ENCODE data around the gene GXYLT2. TPM values are rescaled to one million over a fixed set of nuclear protein-coding genes. Genes with fewer than 3 reads are reported as not detected.
A peak's percentile ranks its signal among the peaks of the same experiment; 100 is the strongest.

Gene GXYLT2
- total RNA-seq, 4 donors from 2014 or later, result 1.5 to 12.5 (median 7.5) TPM

DNA sequence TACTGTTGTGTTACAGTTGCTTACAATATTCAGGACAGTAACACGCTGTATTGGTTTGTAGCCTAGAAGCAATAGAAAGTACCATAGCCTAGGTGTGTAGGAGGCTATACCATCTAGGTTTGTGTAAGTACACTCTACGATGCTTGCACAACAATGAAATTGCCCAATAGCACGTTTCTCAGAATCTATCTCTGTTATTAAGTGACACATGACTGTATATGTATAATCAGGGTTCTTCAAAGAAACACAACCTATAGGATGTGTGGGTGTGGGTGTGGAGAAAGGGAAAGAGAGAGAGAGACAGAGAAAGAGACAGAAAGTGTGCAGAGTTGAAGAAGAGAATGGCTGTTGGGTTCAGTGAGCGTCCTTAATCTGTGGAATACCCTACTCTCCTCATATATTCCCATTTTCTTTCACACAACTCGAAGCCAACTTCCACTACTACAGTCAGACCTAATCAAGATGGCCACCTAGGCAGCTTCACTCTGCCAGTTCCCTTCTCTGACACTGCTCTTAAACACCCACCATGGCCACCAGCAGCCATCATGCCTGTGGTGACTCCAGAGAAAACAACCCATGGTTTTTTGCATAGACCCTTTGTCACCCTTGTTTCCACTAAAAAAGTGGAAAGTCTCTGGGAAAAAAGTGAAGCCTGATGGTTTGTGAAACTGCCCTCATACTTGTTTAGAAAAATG is 103.0 kb downstream of the GXYLT2 start:
- in situ Hi-C loops (cut with MboI; ENCODE audit: low pct_ligation_motif_present in 1 of 4, low pct_unique_long_range_greater_than_20kb in 1 of 4, low sequenced_read_pairs in 3 of 4) (no loop called here), intact Hi-C loops (cut with DNase I; ENCODE audit: low total_unique reads) (no loop called here)
- H3K4me3 ChIP-seq, result no peak overlapping the region
- H3K27ac ChIP-seq, result no peak overlapping the region
- no peaks in the 10 kb centered on the region for H3K36me3 ChIP-seq
- 77 to 90% methylated on average over 5 of the region's 5 CpGs for WGBS, 2 donors (ENCODE audit: low coverage in 1 of 2)
- no peaks in the 10 kb centered on the region for H3K27me3 ChIP-seq
- DNase-seq, result no peak
- H3K9me3 ChIP-seq, result no peaks in the 10 kb centered on the region
- peaks cover 0 to 4% (median 2%) of the 10 kb centered on the region in 4 donors for H3K4me1 ChIP-seq
- TF ChIP-seq EP300 (IDR thresholded peaks at IDR 0.05; ENCODE audit: low read depth), result no peak
- TF ChIP-seq, protein P1, sequence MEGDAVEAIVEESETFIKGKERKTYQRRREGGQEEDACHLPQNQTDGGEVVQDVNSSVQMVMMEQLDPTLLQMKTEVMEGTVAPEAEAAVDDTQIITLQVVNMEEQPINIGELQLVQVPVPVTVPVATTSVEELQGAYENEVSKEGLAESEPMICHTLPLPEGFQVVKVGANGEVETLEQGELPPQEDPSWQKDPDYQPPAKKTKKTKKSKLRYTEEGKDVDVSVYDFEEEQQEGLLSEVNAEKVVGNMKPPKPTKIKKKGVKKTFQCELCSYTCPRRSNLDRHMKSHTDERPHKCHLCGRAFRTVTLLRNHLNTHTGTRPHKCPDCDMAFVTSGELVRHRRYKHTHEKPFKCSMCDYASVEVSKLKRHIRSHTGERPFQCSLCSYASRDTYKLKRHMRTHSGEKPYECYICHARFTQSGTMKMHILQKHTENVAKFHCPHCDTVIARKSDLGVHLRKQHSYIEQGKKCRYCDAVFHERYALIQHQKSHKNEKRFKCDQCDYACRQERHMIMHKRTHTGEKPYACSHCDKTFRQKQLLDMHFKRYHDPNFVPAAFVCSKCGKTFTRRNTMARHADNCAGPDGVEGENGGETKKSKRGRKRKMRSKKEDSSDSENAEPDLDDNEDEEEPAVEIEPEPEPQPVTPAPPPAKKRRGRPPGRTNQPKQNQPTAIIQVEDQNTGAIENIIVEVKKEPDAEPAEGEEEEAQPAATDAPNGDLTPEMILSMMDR (IDR thresholded peaks at IDR 0.05), result no peak
- no peak for TF ChIP-seq POLR2A (IDR thresholded peaks at IDR 0.05)
- TF ChIP-seq POLR2AphosphoS5 (IDR thresholded peaks at IDR 0.05), result no peak

DNA sequence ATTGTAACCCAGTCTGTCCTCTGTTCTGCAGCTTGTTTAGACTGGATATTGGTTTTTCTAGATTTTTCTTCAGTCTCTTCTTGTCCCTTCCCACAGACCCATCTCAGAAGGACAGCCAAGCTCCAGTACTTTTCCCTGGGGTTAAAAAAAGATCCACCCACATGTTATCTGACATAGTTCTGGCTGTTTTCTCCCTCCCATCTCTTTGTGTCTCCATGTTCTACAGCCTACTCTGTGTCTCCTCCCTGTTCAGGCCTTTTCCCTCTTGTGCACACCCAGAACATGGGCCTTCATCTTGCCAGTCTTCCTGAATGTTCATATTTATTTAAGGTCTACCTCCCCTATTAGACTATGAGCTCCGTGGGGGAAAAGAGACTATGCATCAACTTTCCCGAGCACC is 103.7 kb downstream of the GXYLT2 start:
- Histone ChIP-seq H3K4me1 (peaks cover 0 to 11% (median 9%) of the 10 kb centered on the region in 4 donors), H3K4me3 (no peak overlapping the region), H3K36me3 (no peaks in the 10 kb centered on the region), H3K27ac (no peak overlapping the region), H3K9me3 (no peaks in the 10 kb centered on the region), H3K27me3 (no peaks in the 10 kb centered on the region)
- in situ Hi-C loops (cut with MboI; ENCODE audit: low pct_ligation_motif_present in 1 of 4, low pct_unique_long_range_greater_than_20kb in 1 of 4, low sequenced_read_pairs in 3 of 4) (no loop called here), intact Hi-C loops (cut with DNase I; ENCODE audit: low total_unique reads) (no loop called here)
- WGBS, 2 donors (ENCODE audit: low coverage in 1 of 2), result 85 to 93% methylated on average over 2 of the region's 2 CpGs
- no peak for DNase-seq
- no peak for TF ChIP-seq POLR2A (IDR thresholded peaks at IDR 0.05)
- TF ChIP-seq, protein P1 (IDR thresholded peaks at IDR 0.05), result no peak
- TF ChIP-seq POLR2AphosphoS5 (IDR thresholded peaks at IDR 0.05), result no peak
- no peak for TF ChIP-seq EP300 (IDR thresholded peaks at IDR 0.05; ENCODE audit: low read depth)

DNA sequence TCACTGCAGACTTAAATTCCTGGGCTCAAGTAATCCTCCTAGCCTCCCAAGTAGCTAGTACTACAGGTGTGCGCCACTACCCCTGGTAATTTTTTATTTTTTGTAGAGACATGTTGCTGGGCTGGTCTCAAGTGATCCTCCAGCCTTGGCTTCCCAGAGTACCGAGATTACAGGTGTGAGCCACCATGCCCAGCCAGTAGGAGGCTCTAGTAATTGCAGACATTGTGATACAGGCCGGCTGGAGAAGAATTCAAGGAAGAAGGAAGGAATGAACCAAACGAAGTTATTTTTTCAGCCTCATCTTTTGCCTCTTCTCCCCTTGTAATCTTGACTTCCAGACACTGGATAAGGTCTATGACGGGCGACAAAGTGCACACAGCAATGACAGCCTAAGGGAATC is 105.5 kb downstream of the GXYLT2 start:
- 85 to 86% methylated on average over 6 of the region's 6 CpGs for WGBS, 2 donors (ENCODE audit: low coverage in 1 of 2)
- H3K4me1 ChIP-seq, result peaks cover 0 to 17% (median 16%) of the 10 kb centered on the region in 4 donors
- in situ Hi-C loops (cut with MboI; ENCODE audit: low pct_ligation_motif_present in 1 of 4, low pct_unique_long_range_greater_than_20kb in 1 of 4, low sequenced_read_pairs in 3 of 4), result no loop called here

DNA sequence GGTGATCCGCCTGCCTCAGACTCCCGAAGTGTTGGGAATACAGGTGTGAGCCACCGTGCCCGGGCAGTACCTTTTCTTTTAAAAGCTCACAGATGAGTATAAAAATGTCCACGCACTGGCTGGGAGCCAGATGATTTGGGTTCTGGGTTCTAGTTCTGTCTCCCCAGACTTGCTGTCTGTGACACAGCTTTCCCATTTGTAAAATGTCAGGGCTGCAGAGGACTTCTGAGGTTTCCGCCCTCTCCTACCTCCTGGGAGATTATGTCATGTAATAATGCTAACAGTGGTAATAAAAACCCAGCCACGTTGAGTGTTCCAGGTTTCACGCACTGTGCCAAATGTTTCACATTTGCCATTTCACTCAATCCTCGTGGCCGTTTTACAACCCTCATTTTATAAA is 107.5 kb downstream of the GXYLT2 start:
- Histone ChIP-seq H3K36me3 (peaks cover 0 to 5% (median 0%) of the 10 kb centered on the region in 4 donors), H3K9me3 (no peaks in the 10 kb centered on the region), H3K4me3 (no peak overlapping the region), H3K4me1 (peaks cover 15 to 36% (median 34%) of the 10 kb centered on the region in 4 donors), H3K27ac (peak overlapping the region; percentile 96 to 99 (median 98)), H3K27me3 (no peaks in the 10 kb centered on the region)
- intact Hi-C loops (cut with DNase I; ENCODE audit: low total_unique reads), result loop anchor here (5.0 kb wide), 2 partner anchors 148 to 1793 kb away; partner anchors contain the start of gene SHQ1
- TF ChIP-seq POLR2A (IDR thresholded peaks at IDR 0.05), result no peak
- TF ChIP-seq, protein P1 (IDR thresholded peaks at IDR 0.05), result peak in 1 of 5 experiments; percentile 3
- TF ChIP-seq POLR2AphosphoS5 (IDR thresholded peaks at IDR 0.05), result peak in 1 of 3 donors; percentile 42
- in situ Hi-C loops (cut with MboI; ENCODE audit: low pct_ligation_motif_present in 1 of 4, low pct_unique_long_range_greater_than_20kb in 1 of 4, low sequenced_read_pairs in 3 of 4), result no loop called here
- DNase-seq, result peak; percentile 51
- WGBS, 2 donors (ENCODE audit: low coverage in 1 of 2), result 60% methylated on average over 10 of the region's 10 CpGs; no CpG with 5 or more reads in 1 of the 2 donors

More for the DNA sequence above, 105.5 kb downstream of the GXYLT2 start:
- H3K27ac ChIP-seq, result no peak overlapping the region
- no peaks in the 10 kb centered on the region for H3K36me3 ChIP-seq
- no peaks in the 10 kb centered on the region for H3K9me3 ChIP-seq
- TF ChIP-seq, protein P1 (IDR thresholded peaks at IDR 0.05), result peak in 1 of 5 experiments; percentile 3
- TF ChIP-seq POLR2AphosphoS5 (IDR thresholded peaks at IDR 0.05), result no peak
- no peak for DNase-seq
- intact Hi-C loops (cut with DNase I; ENCODE audit: low total_unique reads), result no loop called here
- no peaks in the 10 kb centered on the region for H3K27me3 ChIP-seq
- no peak overlapping the region for H3K4me3 ChIP-seq

Measured in transverse colon (tissue), 4 donors.